HG03159 (cell line): ENCODE measurements around the gene C10orf62.
"Not testable (repeated sequence)": the region's sequence is repeated elsewhere in the genome, so short reads cannot be mapped to it uniquely, and the experiment has no call there.

Experiments
- ATAC-seq: cut with Tn5 transposase; IDR thresholded peaks from one replicate; pipeline ENCODE4 v1.9.1; 2021; ENCODE audit warnings: mild to moderate bottlenecking, moderate library complexity; ENCODE audit not compliant: unreplicated experiment

The C10orf62 gene, protein sequence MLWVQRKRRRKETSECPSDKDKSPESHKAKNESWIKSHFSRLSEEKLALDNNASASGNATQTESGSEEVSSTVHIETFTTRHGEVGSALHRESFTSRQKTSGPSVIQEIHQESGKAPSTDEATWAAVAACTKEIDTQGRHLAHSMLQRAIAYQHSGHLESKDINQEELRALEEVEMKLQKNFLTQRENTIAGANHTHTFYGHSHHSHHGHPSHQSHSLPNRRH

DNA sequence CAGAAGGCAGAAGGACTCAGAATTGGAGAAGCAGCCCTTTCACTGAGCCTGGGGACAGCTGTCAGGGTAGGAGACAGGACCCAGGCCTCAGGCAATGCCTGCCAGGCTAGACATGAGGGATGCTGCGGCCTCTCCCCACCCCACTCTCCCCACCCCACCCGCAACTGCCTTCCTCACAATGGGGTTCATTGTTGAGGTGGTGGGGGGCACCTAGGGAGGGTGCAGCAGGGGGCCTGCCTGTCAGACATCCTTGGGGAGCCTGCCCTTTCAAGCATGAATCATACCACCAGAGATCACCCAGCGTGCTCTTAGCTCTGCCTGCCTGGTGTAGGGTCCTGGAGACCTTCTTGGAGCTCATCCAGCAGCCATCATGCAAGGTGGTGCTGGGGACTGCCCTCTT is at the start of gene C10orf62:
C10orf62 (plus strand) TSS at position 243 of the 400 bp plus-strand sequence. CDS start 177 bp downstream, outside the sequence.
- ATAC-seq, result no peak

DNA sequence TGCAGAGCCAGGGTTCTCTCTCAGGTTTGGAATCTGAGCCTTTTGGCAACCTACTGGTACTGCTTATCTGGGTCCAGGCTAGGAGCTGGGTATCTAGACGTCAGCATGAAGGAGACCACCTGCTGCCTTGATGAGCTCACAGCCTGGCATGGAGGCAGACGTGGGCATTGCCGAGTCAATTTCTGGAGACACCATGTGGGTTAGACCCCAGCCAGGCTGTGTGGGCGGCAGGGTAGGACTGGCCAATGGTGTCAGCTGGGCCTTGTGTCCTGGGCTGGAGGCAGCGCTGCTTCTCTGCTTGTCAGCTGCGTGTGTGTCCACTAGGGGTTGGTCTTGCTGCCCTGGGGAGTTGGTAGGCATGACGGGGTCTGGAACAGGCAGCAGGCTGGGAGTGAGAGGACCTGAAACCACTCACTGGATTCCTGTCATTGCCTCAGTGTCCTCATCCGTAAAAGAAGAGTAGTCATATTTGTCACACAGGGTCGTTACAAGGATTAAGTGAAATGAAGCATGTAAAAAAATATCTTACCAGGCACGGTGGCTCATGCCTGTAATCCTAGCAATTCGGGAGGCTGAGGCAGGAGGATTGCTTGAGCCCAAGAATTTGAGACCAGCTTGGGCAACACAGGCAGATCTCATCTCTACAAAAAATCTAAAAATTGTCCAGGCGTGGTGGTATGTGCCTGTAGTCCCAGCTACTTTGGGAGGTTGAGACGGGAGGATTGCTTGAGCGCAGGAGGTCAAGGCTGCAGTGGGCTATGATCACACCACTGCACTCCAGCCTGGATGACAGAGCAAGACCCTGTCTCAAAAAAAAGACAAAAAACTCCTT is 48.6 kb upstream of the C10orf62 start:
- no peak for ATAC-seq

DNA sequence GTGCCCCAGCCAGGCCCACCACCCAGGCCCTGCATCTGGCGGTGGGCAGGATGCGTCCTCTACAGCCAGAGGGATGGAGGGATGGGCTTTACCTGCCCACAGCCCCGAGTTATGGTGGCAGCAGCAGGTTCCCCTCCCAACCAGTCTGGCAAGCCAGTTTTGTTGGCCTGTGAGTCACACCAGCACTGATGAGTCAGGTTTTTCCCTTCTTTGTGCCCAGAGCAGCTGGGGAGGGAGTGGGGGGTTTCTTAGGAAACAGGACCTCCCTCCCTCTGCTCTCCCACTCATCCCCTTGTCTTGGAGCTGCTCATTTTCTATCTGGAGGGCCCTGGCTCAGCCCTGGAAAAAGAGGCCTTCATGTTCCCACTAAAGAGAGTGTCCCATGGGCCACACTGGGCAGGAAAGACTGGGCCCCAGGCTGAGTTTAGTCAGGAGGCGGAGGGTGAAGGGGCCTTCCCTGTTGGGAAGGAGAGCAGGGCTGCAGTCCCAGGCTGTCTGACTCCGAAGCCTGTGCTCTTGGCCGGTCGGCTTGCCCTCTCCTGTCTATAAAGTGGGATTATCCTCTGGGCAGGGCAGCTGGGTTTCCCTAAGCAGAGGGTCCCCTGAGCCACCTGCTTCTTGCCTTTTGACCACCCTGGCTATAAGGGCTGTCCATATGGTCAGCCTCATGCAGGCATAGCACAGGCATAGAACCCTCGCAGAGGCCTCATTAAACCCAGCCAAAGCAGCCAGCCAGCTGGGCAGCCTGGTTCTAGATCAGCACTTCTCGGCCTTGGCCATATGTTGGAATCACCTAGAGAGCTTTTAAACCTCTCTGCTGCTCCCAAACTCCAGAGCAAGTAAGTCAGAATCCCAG is 47.1 kb upstream of the C10orf62 start:
- ATAC-seq, result no peak

DNA sequence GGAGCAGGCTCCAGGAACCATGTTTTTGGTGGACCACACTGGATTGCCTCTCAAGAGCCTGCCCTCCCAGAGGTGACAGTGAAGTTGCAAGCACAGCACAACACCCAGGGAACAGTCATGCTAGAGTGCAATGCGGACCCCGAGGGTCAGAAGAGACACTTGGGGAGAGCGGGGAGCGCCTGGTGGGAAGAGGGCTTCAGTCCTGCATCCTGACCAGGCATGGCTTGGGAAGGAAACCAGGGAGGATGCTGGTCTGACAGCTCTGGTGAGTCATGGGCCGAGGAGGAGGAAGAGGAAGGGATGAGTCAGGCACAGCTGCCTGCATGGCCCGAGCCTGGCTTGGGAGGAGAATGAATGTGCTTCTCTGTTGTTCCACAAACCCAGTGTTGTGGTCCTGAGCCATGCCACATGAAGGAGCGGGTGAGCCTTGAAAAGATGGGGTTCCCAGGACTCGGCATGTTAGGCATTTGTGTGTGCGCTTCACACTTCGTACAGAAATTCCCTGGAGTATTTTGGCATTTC is 46.4 kb upstream of the C10orf62 start:
- no peak for ATAC-seq

DNA sequence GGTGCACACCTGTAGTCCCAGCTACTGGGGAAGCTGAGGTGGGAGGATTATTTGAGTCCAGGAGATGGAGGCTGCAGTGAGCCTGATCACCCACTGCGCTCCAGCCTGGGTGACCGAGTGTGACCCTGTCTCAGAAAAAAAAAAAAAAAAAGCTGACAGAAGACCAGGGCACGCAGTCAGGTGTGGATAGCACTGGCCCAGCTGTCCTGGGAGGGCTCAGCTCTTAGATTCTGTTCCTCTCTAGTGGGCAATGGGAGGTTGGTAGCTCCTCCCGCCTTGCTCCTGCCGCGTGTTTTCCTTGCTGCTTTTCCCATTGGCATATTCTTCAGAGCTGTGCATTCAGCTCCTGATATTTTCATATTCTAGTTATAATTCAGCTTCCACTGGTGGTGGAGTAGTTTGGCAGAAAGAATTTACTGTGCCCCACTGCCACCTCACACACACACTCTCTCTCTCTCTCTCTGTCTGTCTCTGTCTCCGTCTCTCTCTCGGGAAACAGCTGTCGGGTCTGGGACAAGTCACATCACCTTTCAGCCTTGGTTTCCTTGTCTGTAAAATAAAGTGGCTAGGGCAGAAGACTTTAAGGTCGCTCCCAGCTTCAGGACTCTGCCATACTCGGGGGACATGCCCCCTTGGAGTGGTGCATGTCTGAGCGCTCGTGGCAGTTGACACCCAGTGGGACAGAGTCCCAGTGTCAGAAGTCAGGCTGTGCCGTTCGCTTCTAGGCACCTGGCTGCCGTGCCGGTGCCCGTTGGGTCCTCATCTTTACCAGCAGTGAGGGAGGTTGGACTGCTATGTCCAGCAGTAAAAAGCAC is 42.9 kb upstream of the C10orf62 start:
- ATAC-seq, result no peak

DNA sequence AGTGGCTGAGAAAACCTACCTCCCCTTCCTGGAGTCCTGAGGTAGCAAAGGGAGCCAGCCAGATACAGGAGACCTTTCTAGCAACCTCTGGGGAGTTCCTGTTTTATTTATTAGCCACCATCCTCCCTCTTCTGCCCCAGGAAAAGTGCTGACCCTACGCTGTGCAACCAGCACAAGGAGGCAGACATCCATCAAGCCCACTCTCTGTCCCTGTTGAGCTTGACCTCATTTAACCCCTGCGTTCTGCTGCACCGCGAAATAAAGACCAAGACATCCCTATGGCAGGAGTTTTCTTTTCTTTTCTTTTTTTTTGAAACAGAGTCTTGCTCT is 42.3 kb upstream of the C10orf62 start:
- ATAC-seq, result no peak

DNA sequence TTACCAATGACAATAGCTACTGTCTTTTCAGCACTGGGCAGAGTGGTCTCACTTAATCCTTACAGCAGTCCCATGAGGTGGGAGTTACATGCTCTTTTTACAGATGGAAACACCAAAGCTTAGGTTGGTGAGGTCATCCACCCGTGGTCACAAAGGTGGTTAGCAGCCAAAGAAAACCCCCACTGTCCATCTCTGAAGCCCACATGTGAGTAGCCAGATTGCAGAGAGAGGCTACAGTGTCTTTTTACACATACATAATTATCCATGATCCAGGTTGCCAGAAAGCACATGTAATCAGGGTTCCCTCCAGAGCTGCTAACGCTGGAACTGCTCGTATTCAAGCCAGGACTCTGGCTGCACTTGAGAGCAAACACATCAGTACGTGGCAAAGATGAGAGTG is 41.6 kb upstream of the C10orf62 start:
- no peak for ATAC-seq

DNA sequence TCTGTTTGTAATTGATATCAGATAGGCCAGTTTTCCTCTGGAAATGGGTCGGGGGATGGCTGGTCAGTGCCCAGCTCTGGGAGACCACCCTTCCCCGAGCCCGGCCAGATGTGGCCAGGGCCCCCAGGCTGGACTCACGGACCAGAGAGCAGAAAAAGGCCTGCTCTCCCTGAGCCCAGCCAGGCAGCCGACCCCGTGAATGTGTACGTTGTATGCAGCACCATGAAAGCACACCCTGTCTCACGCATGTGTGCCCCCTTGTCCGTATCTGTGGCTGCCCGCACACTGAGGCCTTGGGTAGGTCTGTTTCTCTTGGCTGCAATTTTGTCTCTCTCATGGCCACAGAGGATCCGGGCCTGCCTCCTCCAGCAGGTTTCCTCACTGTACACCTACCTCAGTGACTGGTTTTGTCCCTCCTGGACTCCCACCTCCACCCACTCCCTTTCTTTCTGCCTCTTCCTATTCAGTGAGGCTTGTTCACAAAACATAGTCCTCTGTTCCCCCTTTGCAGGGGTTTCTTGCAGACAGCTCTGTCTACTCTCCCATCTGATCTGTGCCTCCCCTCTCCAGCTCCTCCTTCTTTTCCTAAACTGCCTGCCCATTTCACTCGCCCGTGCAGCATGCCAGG is 40.6 kb upstream of the C10orf62 start:
- ATAC-seq, result no peak

DNA sequence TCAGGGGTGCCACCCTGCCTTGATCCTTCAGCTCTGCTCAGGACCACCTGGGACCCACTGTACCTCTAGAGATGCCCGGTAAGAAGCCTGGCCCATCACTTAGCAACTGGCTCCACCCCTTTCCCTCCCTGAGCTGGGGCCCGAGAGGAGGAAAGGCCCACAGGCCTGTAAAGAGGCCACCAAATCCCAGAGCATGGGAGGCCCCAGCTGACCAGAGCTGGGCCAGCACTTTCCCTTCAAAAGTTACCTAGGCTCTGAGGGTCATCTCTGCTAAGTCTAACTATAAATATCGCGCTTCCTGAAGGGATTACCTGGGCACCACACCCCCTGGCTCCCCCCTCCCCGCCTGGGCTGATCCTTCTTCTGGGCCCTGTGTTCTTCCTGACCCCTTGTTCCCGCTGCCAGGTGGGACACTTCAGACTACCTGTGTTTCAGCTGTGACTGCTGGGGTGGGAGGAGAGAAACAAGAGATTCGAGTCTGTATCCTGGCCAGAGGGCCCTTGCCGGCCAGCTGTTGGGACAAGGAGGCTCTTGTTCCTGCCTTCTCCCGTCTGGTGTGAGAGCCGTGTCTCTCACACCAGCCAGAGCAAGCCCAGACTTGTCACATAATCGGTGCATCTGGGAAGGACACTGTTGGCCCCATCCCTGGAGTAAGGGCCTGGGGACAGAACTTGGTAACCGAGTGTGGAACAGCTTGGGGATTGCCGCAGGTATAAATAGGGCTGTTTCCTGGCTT is 39.8 kb upstream of the C10orf62 start:
- ATAC-seq, result no peak

DNA sequence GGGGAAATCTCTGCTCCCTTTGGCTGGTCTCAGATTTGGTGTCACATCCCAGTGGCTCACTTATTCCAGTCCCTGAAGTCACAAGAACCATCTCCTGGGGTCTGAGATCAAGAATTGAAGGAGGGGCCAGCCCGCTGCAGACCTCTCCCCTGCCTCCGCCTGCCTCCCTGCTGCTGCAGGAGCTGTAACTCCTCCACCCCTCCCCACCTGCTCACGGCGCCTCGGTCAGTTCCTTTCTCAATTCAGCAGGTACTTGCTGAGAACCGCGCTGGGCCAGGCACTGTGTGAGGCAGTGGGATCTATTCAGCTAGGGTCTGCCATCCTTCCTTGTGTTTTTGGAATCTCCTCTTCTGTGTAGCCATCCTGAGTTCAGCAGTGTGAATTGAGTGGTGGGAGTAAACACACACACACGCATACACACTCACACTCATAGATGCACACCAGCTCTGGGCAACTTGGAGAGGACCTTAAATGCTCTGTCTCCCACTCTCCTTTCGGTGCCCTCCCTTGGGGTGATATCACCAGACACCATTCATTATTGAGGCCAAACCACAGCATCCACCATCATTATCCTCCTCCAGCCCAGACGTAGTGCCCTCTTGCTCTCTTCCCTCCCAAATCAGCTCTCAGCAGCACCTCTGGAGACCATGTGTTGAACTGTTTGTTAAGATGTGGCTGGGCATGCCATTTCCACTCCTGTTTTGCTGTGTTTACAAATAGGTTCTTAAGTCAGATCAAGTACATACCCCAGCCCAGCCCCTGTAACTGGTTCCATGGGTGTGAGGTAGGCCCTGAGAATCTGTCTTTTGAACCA is 39.0 kb upstream of the C10orf62 start:
- no peak for ATAC-seq

DNA sequence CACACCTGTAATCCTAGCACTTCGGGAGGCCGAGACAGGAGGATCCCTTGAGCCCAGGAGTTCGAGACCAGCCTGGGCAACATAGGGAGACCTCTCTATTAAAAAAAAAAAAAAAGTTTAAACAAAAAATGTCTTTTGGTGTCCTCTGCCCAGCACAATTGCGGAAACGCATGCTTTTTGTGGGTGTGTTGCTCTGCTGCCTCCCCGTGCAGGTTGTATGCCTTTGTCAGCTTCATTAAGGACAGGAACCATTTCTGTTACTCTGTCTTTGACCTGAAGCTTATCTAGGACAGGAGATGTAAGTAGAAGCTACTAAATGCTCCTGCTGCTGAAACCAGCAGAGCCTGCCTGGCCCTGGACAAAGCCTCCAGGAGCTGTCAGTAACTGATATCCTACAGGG is 38.2 kb upstream of the C10orf62 start:
- ATAC-seq, result no peak

DNA sequence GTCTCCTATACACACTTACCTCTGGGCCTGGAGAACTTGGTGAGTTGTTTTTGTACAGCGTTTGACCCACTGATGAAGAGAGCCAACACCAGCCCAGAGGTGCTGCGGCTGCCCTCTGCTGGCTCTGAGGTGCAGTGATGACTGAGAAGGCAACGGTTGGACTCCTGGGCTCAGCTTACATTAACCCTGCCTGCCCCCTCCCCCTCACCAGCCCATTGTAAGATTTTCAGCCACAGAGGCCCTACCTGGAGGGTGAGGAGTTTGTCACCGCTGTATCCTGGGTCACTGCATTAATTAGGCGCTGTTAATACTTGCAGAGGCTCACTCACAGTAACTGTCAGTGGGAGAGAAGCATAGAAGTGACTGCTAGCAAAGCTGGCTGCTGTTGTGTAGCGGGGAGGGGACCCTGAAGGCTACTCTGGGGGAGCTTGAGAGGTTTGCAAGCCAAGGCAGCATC is 35.9 kb upstream of the C10orf62 start:
- ATAC-seq, result no peak

DNA sequence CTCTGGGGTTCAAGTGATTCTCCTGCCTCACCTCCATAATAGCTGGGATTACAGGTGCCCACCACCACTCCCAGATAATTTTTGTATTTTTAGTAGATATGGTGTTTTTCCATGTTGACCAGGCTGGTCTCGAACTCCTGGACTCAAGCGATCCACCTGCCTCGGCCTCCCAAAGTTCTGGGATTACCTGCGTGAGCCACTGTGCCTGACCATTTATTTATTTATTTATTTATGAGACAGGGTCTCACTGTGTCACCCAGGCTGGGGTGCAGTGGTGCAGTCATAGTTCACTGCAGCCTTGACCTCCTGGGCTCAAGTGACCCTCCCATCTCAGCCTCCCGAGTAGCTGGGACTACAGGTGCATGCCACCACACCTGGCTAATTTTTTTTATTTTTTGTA is 35.2 kb upstream of the C10orf62 start:
- not testable (repeated sequence) for ATAC-seq

DNA sequence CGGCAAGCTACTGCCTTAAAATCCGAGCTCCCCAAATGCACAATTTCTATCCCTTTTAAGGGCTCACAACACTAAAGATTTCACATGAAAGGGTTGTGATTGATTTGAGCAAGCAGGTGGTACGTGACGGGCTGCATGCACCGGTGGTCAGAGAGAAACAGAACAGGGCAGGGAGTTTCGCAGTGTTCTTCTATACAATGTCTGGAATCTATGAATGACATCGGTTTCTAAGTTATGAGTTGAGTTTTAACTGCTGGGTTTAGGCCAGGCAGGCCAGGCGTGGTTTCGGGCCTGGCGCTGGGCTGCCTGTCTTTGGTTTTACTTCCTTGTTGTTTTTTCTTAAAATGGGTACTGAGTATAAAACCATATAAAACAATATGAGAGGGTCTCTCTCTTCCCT is 34.0 kb upstream of the C10orf62 start:
- ATAC-seq, result not testable (repeated sequence)

DNA sequence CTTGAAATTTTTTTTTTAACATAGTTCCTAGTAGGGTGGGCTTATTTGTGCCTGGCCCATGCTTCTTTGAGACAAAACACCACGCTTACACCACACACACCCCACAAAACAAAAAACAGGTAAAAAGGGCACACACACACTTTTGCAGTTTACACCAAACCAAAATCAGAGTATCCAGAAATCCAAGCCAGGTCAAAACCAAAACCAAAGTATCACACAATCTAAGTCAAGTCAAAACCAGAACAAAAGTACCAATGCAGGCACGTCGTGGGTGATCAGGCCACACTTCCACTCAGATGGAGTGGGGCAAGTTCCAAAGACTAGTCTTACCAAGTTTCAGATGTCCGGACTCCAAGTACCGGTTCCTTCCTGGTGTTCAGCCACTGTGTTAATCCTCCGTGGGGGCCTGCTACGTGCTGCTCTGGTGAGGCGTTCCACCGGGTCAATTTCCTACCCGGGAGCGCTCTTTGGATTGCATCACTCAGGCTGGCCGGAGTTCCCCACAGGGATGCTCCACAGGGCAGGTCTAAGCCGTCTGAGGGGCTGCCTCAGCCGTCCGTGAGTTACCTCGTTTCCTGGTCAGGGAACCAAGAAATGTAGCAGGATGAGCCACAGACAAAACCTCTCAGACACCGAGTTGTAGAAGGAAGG is 28.7 kb upstream of the C10orf62 start:
- ATAC-seq, result not testable (repeated sequence)

DNA sequence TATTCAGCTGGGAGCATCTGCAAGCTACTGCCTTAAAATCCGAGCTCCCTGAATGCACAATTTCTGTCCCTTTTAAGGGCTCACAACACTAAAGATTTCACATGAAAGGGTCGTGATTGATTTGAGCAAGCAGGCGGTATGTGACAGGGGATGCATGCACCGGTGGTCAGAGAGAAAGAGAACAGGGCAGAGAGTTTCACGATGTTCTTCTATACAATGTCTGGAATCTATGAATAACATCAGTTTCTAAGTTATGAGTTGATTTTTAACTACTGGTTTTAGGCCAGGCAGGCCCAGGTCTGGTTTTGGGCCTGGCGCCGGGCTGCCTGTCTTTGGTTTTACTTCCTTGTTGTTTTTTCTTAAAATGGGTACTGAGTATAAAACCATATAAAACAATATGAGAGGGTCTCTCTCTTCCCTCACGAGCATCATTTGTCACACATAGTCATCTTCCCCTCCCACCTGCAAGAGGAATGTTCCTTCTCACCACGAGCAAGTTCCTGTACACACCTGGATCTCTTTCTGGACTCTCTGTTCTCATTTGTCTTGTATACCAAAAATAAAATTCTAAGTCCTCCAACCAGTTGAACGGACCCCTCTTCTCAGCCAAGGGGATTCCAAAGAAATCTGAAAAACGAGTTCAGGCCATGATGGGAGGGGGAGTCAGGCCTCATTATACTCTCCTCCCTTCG is 28.0 kb upstream of the C10orf62 start:
- not testable (repeated sequence) for ATAC-seq

DNA sequence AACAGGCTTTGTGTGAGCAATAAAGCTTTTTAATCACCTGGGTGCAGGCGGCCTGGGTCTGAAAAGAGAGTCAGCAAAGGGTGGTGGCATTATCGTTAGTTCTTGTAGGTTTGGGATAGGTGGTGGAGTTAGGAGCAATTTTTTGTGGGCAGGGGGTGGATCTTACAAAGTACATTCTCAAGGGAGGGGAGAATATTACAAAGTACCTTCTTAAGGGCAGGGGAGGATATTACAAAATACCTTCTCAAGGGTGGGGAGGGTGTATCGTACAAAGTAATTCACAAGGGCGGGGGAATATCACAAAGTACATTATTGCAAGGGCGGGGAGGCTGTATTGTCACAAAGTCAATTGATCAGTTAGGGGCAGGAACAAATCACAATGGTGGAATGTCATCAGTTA is 27.2 kb upstream of the C10orf62 start:
- not testable (repeated sequence) for ATAC-seq
